MM.1S (cell line): ENCODE measurements around the gene CREB3L2.

Experiments
- DNase-seq: peaks from one replicate; pipeline ENCODE4 v3.0.0-alpha.2; 2015
- H2AFZ ChIP-seq: fragments of 300-600 bp; sonication (generic); 2 replicates; pipeline ENCODE4 v1.6.0; 2016; ENCODE audit warnings: antibody characterized with exemption, low read length
- H3F3A ChIP-seq: fragments of 300-600 bp; sonication (generic); 2 replicates; pipeline ENCODE4 v1.6.1; 2016; ENCODE audit warnings: mild to moderate bottlenecking, antibody characterized with exemption, low read length, moderate library complexity, mixed read lengths; ENCODE audit not compliant: insufficient read depth
- H3K27ac ChIP-seq: fragments of 300-600 bp; sonication (generic); 2 replicates; pipeline ENCODE4 v1.5.1; 2016; ENCODE audit warnings: mild to moderate bottlenecking, low read length
- H3K27me3 ChIP-seq: fragments of 300-600 bp; sonication (generic); replicated peaks from 2 replicates; pipeline ENCODE4 v1.6.0; 2016; ENCODE audit warnings: low read length; ENCODE audit not compliant: insufficient read depth
- H3K36me3 ChIP-seq: fragments of 300-600 bp; sonication (generic); replicated peaks from 2 replicates; pipeline ENCODE4 v1.6.1; 2016; ENCODE audit warnings: mild to moderate bottlenecking, low read length, mixed read lengths; ENCODE audit not compliant: insufficient read depth
- H3K4me1 ChIP-seq: fragments of 300-600 bp; sonication (generic); 2 replicates; pipeline ENCODE4 v1.6.1; 2016; ENCODE audit warnings: low read length, mixed read lengths
- H3K4me2 ChIP-seq: fragments of 300-600 bp; sonication (generic); 2 replicates; pipeline ENCODE4 v1.6.0; 2016; ENCODE audit warnings: low read depth, low read length
- H3K4me3 ChIP-seq: fragments of 300-600 bp; sonication (generic); 2 replicates; pipeline ENCODE4 v1.5.1; 2016; ENCODE audit warnings: low read length, mixed read lengths
- H3K79me2 ChIP-seq: fragments of 300-600 bp; sonication (generic); 2 replicates; pipeline ENCODE4 v1.6.1; 2016; ENCODE audit warnings: mixed run types, low read length, mixed read lengths
- H3K9ac ChIP-seq: fragments of 300-600 bp; sonication (generic); 2 replicates; pipeline ENCODE4 v1.6.1; 2016; ENCODE audit warnings: low read length, mixed read lengths
- H3K9me2 ChIP-seq: fragments of 300-600 bp; sonication (generic); replicated peaks from 2 replicates; pipeline ENCODE4 v1.6.1; 2016; ENCODE audit warnings: mild to moderate bottlenecking, low read length, mixed read lengths; ENCODE audit not compliant: insufficient read depth
- H3K9me3 ChIP-seq: fragments of 300-600 bp; sonication (generic); replicated peaks from 2 replicates; pipeline ENCODE4 v1.6.1; 2016; ENCODE audit warnings: mild to moderate bottlenecking, low read length, mixed read lengths; ENCODE audit not compliant: insufficient read depth
- H4K20me1 ChIP-seq: fragments of 300-600 bp; sonication (generic); 2 replicates; pipeline ENCODE4 v1.6.1; 2016; ENCODE audit warnings: mild to moderate bottlenecking, low read length, moderate library complexity, mixed read lengths; ENCODE audit not compliant: insufficient read depth
- EZH2 ChIP-seq: fragments of 300-600 bp; sonication (generic); optimal IDR thresholded peaks from 2 replicates; pipeline ENCODE3; 2017; ENCODE audit warnings: low read depth, mild to moderate bottlenecking, antibody characterized with exemption, low read length, mixed read lengths
- EZH2phosphoT487 ChIP-seq: fragments of 300-600 bp; sonication (generic); IDR thresholded peaks from 2 replicates; pipeline ENCODE4 v1.6.1; 2018; ENCODE audit warnings: antibody characterized with exemption, low read length
- TF ChIP-seq, protein P1 (sequence below): fragments of 300-600 bp; sonication (generic); IDR thresholded peaks from 2 replicates; pipeline ENCODE4 v1.5.1; 2016; ENCODE audit warnings: antibody characterized with exemption, low read length, mixed read lengths

The CREB3L2 gene

GRCh38 chr7:137920637-137921399, 81.1 kb downstream of the CREB3L2 start:
- H3K36me3 ChIP-seq: peaks cover 4% of the 10 kb centered on the region; the same call in 1 of the 2 replicates
- no peaks in the 10 kb centered on the region for H3K9me2 ChIP-seq
- no peaks in the 10 kb centered on the region for H3F3A ChIP-seq
- no peaks in the 10 kb centered on the region for H3K4me1 ChIP-seq
- TF ChIP-seq EZH2: no peak
- TF ChIP-seq, protein P1, sequence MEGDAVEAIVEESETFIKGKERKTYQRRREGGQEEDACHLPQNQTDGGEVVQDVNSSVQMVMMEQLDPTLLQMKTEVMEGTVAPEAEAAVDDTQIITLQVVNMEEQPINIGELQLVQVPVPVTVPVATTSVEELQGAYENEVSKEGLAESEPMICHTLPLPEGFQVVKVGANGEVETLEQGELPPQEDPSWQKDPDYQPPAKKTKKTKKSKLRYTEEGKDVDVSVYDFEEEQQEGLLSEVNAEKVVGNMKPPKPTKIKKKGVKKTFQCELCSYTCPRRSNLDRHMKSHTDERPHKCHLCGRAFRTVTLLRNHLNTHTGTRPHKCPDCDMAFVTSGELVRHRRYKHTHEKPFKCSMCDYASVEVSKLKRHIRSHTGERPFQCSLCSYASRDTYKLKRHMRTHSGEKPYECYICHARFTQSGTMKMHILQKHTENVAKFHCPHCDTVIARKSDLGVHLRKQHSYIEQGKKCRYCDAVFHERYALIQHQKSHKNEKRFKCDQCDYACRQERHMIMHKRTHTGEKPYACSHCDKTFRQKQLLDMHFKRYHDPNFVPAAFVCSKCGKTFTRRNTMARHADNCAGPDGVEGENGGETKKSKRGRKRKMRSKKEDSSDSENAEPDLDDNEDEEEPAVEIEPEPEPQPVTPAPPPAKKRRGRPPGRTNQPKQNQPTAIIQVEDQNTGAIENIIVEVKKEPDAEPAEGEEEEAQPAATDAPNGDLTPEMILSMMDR: no peak
- no peak for TF ChIP-seq EZH2phosphoT487
- no peaks in the 10 kb centered on the region for H3K27me3 ChIP-seq
- H4K20me1 ChIP-seq: 0 out of 2 replicates have a peak, but pooled peaks cover 4% of the 10 kb centered on the region
- no peak overlapping the region for H3K4me3 ChIP-seq
- H3K9me3 ChIP-seq: no peaks in the 10 kb centered on the region
- peaks cover 92% of the 10 kb centered on the region for H3K79me2 ChIP-seq
- no peak overlapping the region for H2AFZ ChIP-seq
- no peak for DNase-seq
- H3K9ac ChIP-seq: no peak overlapping the region
- no peak overlapping the region for H3K27ac ChIP-seq
- H3K4me2 ChIP-seq: no peak overlapping the region

DNA sequence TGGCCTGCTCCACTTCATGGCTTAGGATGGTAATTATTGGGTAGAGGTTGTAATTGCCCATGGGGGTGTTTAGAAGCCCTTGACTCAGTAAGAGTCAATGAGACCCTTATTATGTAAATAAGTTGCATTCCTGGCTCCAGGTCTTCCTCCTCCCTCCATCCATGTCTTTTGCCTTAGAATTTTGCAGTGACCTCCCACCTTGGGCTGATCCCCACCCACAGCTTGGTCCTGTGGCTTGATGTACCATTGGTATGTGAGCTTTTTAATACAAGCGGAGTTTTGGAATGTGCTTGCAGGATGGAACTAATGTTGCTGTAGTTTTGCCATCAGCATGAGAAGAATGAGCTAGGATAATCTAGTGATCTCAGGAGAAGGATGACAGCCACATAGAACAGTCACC, 81.9 kb downstream of the CREB3L2 start:
- Histone ChIP-seq H3K36me3 (0 out of 2 replicates have a peak, but pooled peaks cover under 1% of the 10 kb centered on the region), H2AFZ (no peak overlapping the region), H3K4me1 (no peaks in the 10 kb centered on the region), H3K4me3 (no peak overlapping the region), H3K4me2 (no peak overlapping the region), H3K27me3 (no peaks in the 10 kb centered on the region), H3K9ac (no peak overlapping the region), H3K9me3 (no peaks in the 10 kb centered on the region), H3K27ac (no peak overlapping the region), H3K9me2 (no peaks in the 10 kb centered on the region), H3K79me2 (peaks cover 87% of the 10 kb centered on the region), H3F3A (no peaks in the 10 kb centered on the region), H4K20me1 (no peaks in the 10 kb centered on the region)
- DNase-seq: no peak
- TF ChIP-seq EZH2 (no peak), EZH2phosphoT487 (no peak)
- TF ChIP-seq, protein P1: no peak

DNA sequence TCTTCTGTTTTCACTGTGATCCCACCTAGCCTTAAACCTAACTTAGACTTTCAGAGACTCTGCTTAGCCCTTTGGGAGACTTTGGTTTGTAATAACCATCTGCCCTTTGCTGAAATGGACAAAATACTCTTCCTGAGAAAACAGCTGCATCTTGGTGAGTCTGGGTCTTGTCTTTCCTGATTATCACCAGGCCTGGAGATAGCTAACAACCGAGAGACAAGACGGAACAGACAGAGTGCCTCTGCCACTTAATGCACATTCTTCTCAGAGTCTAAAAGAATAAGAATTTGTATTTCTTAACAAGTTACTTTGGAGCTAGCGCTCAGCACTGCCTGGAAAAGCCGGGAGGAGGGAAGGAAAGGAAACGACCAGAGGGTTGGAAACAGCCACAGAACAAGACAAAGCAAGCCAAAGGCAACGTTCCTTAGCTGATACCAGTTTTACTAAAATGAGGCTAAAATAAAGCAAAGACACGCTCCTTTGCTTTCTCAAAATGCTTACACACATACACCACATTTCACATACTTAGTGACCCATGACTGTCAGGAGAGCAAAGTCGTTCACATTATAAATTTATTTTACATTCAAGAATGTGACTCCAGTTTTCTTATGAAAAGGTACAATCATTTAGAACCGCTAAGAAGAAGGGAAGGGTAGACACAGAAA, 84.8 kb downstream of the CREB3L2 start:
- Histone ChIP-seq H3K27ac (no peak overlapping the region), H4K20me1 (no peaks in the 10 kb centered on the region), H2AFZ (no peak overlapping the region), H3K4me3 (no peak overlapping the region), H3K79me2 (peaks cover 70% of the 10 kb centered on the region), H3K9ac (no peak overlapping the region), H3K27me3 (no peaks in the 10 kb centered on the region), H3K4me1 (no peaks in the 10 kb centered on the region), H3K9me2 (no peaks in the 10 kb centered on the region), H3F3A (no peaks in the 10 kb centered on the region), H3K9me3 (no peaks in the 10 kb centered on the region), H3K36me3 (0 out of 2 replicates have a peak, but pooled peaks cover 6% of the 10 kb centered on the region), H3K4me2 (no peak overlapping the region)
- DNase-seq: no peak
- TF ChIP-seq EZH2: no peak
- TF ChIP-seq EZH2phosphoT487: no peak
- TF ChIP-seq, protein P1: no peak
